Suprapubic skin (tissue), 4 donors: ENCODE data around the gene TAF4B. TPM values are rescaled to one million over a fixed set of nuclear protein-coding genes. Genes with fewer than 3 reads are reported as not detected.

Experiments used
- DNase-seq, 2 donors: peaks; one replicate each; pipeline ENCODE4 v3.0.0-alpha.2; 2019; ENCODE audit warnings: low spot score in 2 of 2
- H3K27ac ChIP-seq: fragments of 200-600 bp; sonication (generic); one replicate; pipeline ENCODE4 v1.5.1; 2019
- H3K27me3 ChIP-seq: fragments of 200-600 bp; sonication (generic); one replicate; pipeline ENCODE4 v1.5.1; 2019
- H3K36me3 ChIP-seq: fragments of 200-600 bp; sonication (generic); one replicate; pipeline ENCODE4 v1.5.1; 2019
- H3K4me1 ChIP-seq: fragments of 200-600 bp; sonication (generic); one replicate; pipeline ENCODE4 v1.5.1; 2019
- H3K4me3 ChIP-seq: fragments of 200-600 bp; sonication (generic); one replicate; pipeline ENCODE4 v1.5.1; 2019; ENCODE audit warnings: mild to moderate bottlenecking
- H3K9me3 ChIP-seq: fragments of 200-600 bp; sonication (generic); one replicate; pipeline ENCODE4 v1.5.1; 2019
- CTCF ChIP-seq, 2 donors: fragments of 200-600 bp in 1 of 2; fragments of 450-650 bp in 1 of 2; sonication (generic) in 1 of 2; IDR thresholded peaks; one replicate each; pipeline ENCODE4 v1.5.1; 2016 to 2019; ENCODE audit warnings: antibody characterized with exemption in 2 of 2, mild to moderate bottlenecking in 1 of 2, moderate library complexity in 1 of 2
- EP300 ChIP-seq: sonication (generic); formaldehyde crosslinking; IDR thresholded peaks from one replicate; pipeline ENCODE4 v1.6.1; 2017; ENCODE audit warnings: antibody characterized with exemption
- POLR2A ChIP-seq, 2 donors: fragments of 450-650 bp; IDR thresholded peaks; one replicate each; pipeline ENCODE4 v1.6.1; 2017; ENCODE audit warnings: antibody characterized with exemption in 2 of 2, mild to moderate bottlenecking in 2 of 2, moderate library complexity in 2 of 2
- POLR2AphosphoS5 ChIP-seq, 3 donors: sonication (generic); formaldehyde crosslinking; IDR thresholded peaks; one replicate each; pipeline ENCODE4 v1.6.1; 2017; ENCODE audit warnings: antibody characterized with exemption in 3 of 3
- whole genome bisulfite sequencing: methylation state at CpG from one replicate; pipeline ENCODE4 v1.1.5; 2018; 5-methylcytosine and 5-hydroxymethylcytosine counted together
- total RNA-seq, 4 donors: library from RNA; depleted of rRNA; stranded (reverse); fragments of >200 nt; gene quantifications; one replicate each; pipeline ENCODE4 v1.1.0, GENCODE V29; 2016

Gene TAF4B
- total RNA-seq, 4 donors from 2014 or later = 21.9 to 28.4 (median 23.4) TPM

DNA sequence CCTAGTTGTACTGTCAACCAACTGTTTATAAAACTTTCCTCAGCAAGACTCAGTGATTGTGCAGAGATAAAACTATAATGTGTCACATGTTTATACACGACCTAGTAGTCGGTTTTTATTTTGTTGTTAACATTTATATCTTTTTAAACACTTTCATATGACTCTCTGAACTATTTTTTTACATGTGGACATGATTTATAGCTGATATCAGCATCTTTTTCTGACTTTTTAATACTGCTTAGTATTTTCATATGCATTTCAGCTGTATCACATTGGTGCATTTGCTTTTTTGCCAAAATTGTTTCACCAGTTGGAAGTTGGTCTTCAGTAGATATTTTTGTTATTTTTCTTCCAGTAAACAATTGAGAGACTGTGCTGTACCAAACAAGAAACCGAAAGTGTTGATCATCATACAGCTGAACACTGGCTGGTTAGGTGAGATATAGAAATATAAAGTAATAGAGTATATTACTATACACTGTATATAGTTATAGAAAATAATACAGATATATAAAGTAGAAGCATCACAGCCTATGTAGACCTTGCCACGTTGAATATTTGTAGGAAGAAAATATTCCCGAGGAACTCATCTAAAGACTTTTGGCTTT is 167.9 kb downstream of the TAF4B start:
- Histone ChIP-seq H3K27ac (no peak overlapping the region), H3K9me3 (no peaks in the 10 kb centered on the region), H3K27me3 (no peaks in the 10 kb centered on the region), H3K36me3 (peaks cover 12% of the 10 kb centered on the region), H3K4me3 (no peak overlapping the region), H3K4me1 (no peaks in the 10 kb centered on the region)
- WGBS = 49% methylated on average over 5 of the region's 5 CpGs
- no peak for DNase-seq
- TF ChIP-seq EP300 (no peak), POLR2A (IDR thresholded peaks at IDR 0.05) (no peak)

- TF ChIP-seq POLR2A (IDR thresholded peaks at IDR 0.05) (no peak), EP300 (no peak), POLR2AphosphoS5 (IDR thresholded peaks at IDR 0.05) (no peak), CTCF (IDR thresholded peaks at IDR 0.05) (no peak)
- no peak overlapping the region for H3K4me3 ChIP-seq
- 93% methylated on average over 4 of the region's 4 CpGs for WGBS
- H3K4me1 ChIP-seq = no peaks in the 10 kb centered on the region
- DNase-seq = no peak
- H3K27me3 ChIP-seq = no peaks in the 10 kb centered on the region
- H3K27ac ChIP-seq = no peak overlapping the region
- H3K36me3 ChIP-seq = no peaks in the 10 kb centered on the region
- H3K9me3 ChIP-seq = no peaks in the 10 kb centered on the region
Observed at GRCh38 chr18:26397019-26397418, 170.8 kb downstream of the TAF4B start.

DNA sequence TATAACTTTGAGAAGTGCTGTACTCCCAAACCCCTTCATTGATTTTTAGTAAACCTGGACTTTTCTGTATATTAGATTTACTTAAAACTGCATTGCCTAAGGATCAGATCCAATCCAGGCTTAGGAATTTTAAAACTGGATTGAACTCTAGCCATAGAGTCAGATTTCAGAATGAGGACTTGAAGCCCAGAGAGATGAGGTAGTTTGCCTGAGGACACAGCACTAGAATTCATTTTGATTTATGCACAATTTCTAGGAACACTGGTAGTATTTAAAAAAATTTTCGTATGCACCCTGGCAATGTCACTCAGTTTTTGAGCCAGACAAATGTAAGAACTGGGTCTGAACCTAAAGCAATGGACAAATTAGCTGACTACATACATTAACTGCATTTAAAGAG is 177.2 kb downstream of the TAF4B start:
- 21% methylated on average over 1 of the region's 1 CpG for WGBS
- no peak for TF ChIP-seq POLR2A (IDR thresholded peaks at IDR 0.05)
- no peak for TF ChIP-seq CTCF (IDR thresholded peaks at IDR 0.05)
- no peak for TF ChIP-seq POLR2AphosphoS5 (IDR thresholded peaks at IDR 0.05)
- no peak for TF ChIP-seq EP300
- Histone ChIP-seq H3K27ac (no peak overlapping the region), H3K9me3 (no peaks in the 10 kb centered on the region), H3K4me1 (peaks cover 18% of the 10 kb centered on the region), H3K36me3 (no peaks in the 10 kb centered on the region), H3K27me3 (no peaks in the 10 kb centered on the region), H3K4me3 (no peak overlapping the region)
- no peak for DNase-seq

- Histone ChIP-seq H3K4me3 (no peak overlapping the region), H3K27me3 (no peaks in the 10 kb centered on the region), H3K9me3 (no peaks in the 10 kb centered on the region), H3K27ac (no peak overlapping the region), H3K36me3 (no peaks in the 10 kb centered on the region), H3K4me1 (peaks cover 24% of the 10 kb centered on the region)
- TF ChIP-seq POLR2A (IDR thresholded peaks at IDR 0.05) (no peak), CTCF (IDR thresholded peaks at IDR 0.05) (no peak), POLR2AphosphoS5 (IDR thresholded peaks at IDR 0.05) (no peak), EP300 (no peak)
- no peak for DNase-seq
- WGBS = 68% methylated on average over 4 of the region's 5 CpGs
Observed at GRCh38 chr18:26405190-26405801, 179.1 kb downstream of the TAF4B start.

DNA sequence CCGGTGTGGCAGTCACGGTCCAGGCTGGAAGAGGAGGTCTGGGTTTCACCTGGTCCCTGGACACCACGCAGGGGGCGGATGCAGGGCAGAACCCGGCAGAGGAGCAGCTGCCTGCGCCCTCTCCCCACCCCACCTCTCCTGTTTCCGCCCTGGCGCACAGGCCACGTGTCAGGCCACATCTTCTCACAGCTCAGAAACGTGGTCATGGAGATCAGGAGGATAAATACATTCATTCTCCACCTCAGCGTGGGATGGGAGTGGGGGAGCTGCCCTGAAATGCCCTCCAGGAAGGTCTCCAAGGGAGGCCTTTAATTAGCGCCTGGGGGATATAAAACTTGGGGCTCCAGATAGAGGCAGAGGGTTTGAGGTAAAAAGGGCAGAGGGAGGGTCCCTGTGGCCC is 180.1 kb downstream of the TAF4B start:
- DNase-seq = no peak
- Histone ChIP-seq H3K27me3 (no peaks in the 10 kb centered on the region), H3K9me3 (no peaks in the 10 kb centered on the region), H3K36me3 (no peaks in the 10 kb centered on the region), H3K4me1 (peaks cover 24% of the 10 kb centered on the region), H3K27ac (no peak overlapping the region), H3K4me3 (no peak overlapping the region)
- WGBS = 87% methylated on average over 10 of the region's 12 CpGs
- no peak for TF ChIP-seq POLR2AphosphoS5 (IDR thresholded peaks at IDR 0.05)
- TF ChIP-seq POLR2A (IDR thresholded peaks at IDR 0.05) = no peak
- TF ChIP-seq EP300 = no peak

- no peak for TF ChIP-seq POLR2A (IDR thresholded peaks at IDR 0.05)
- no peak for TF ChIP-seq POLR2AphosphoS5 (IDR thresholded peaks at IDR 0.05)
- no peak for TF ChIP-seq CTCF (IDR thresholded peaks at IDR 0.05)
- TF ChIP-seq EP300 = no peak
- no peaks in the 10 kb centered on the region for H3K36me3 ChIP-seq
- H3K9me3 ChIP-seq = no peaks in the 10 kb centered on the region
- peak overlapping the region; percentile 30 for H3K27ac ChIP-seq
- H3K4me3 ChIP-seq = no peak overlapping the region
- H3K4me1 ChIP-seq = peaks cover 24% of the 10 kb centered on the region
- DNase-seq = no peak
- WGBS = 76% methylated on average over 15 of the region's 15 CpGs
- H3K27me3 ChIP-seq = no peaks in the 10 kb centered on the region
Observed at GRCh38 chr18:26406854-26407517, 180.7 kb downstream of the TAF4B start.
